ENCODE measurements around the gene KRTAP12-4.

The KRTAP12-4 gene

GRCh38 chr21:44657635-44658540 is 3.4 kb upstream of the KRTAP12-4 start, which contains the start of gene KRTAP12-3:
Gene KRTAP12-3 (plus strand): TSS chr21:44657932. CDS start chr21:44657980, 48 bp downstream.
- H3K4me3 ChIP-seq (ENCODE audit: low read depth, low read length): no peak within 1 kb of the TSS
- TF ChIP-seq CTCF (IDR thresholded peaks at IDR 0.05; ENCODE audit: borderline replicate concordance, insufficient read depth, low read depth, low read length): no peak

- H3K4me3 ChIP-seq (ENCODE audit: low read depth, low read length): no peak overlapping the region
Measured at GRCh38 chr21:44656868-44657267, 2.4 kb upstream of the KRTAP12-4 start.

GRCh38 chr21:44653656-44654575 is 543 bp downstream of the KRTAP12-4 start:
- no peak for TF ChIP-seq CTCF (IDR thresholded peaks at IDR 0.05; ENCODE audit: borderline replicate concordance, insufficient read depth, low read depth, low read length)
- H3K4me3 ChIP-seq (ENCODE audit: low read depth, low read length): no peak overlapping the region

More at GRCh38 chr21:44656868-44657267, 2.4 kb upstream of the KRTAP12-4 start:
- no peak for TF ChIP-seq CTCF (IDR thresholded peaks at IDR 0.05; ENCODE audit: borderline replicate concordance, insufficient read depth, low read depth, low read length)

- no peak for TF ChIP-seq CTCF (IDR thresholded peaks at IDR 0.05; ENCODE audit: borderline replicate concordance, insufficient read depth, low read depth, low read length)
- no peak overlapping the region for H3K4me3 ChIP-seq (ENCODE audit: low read depth, low read length)
Measured at GRCh38 chr21:44653123-44653522, 1.3 kb downstream of the KRTAP12-4 start.

- H3K4me3 ChIP-seq (ENCODE audit: low read depth, low read length): no peak overlapping the region
- no peak for TF ChIP-seq CTCF (IDR thresholded peaks at IDR 0.05; ENCODE audit: borderline replicate concordance, insufficient read depth, low read depth, low read length)
Measured at GRCh38 chr21:44650973-44651675, 3.3 kb downstream of the KRTAP12-4 start.

GRCh38 chr21:44650265-44650972 is 4.0 kb downstream of the KRTAP12-4 start:
- no peak for TF ChIP-seq CTCF (IDR thresholded peaks at IDR 0.05; ENCODE audit: borderline replicate concordance, insufficient read depth, low read depth, low read length)
- H3K4me3 ChIP-seq (ENCODE audit: low read depth, low read length): no peak overlapping the region
